Activated B cell treated with CpG ODN at 0.5 μM for 24 hours (primary cell): Measurements from ENCODE around the gene MILR1. TPM values are rescaled to one million over a fixed set of nuclear protein-coding genes. Genes with fewer than 3 reads are reported as not detected.

Experiments
- ATAC-seq: fragments of 200-7000 bp; cut with Tn5 transposase; one replicate; pipeline ENCODE4 v1.10.0; 2021; ENCODE audit warnings: low read depth, mild to moderate bottlenecking, moderate library complexity
- CTCF ChIA-PET: fragments of 350-600 bp; sonication (Branson Sonifier 250); formaldehyde crosslinking; loops from one replicate; lab custom pipeline; 2021; ENCODE audit warnings: antibody characterized with exemption; lab: Charles Lee
- POLR2A ChIA-PET: fragments of 350-600 bp; sonication (Branson Sonifier 250); formaldehyde crosslinking; loops from one replicate; lab custom pipeline; 2021; ENCODE audit warnings: antibody characterized with exemption; lab: Charles Lee
- DNase-seq: peaks from one replicate; pipeline ENCODE4 v3.0.0; 2022
- H3K27ac Mint-ChIP-seq: one replicate; pipeline ENCODE4 v1.8.0; 2020; ENCODE audit warnings: mixed read lengths
- H3K27me3 Mint-ChIP-seq: one replicate; pipeline ENCODE4 v1.8.0; 2021; ENCODE audit warnings: mixed read lengths
- H3K36me3 Mint-ChIP-seq: one replicate; pipeline ENCODE4 v1.8.0; 2021; ENCODE audit warnings: low read depth, mixed read lengths
- H3K4me1 Mint-ChIP-seq: one replicate; pipeline ENCODE4 v1.8.0; 2021; ENCODE audit warnings: mixed read lengths
- H3K4me3 Mint-ChIP-seq: one replicate; pipeline ENCODE4 v1.8.0; 2020; ENCODE audit warnings: mild to moderate bottlenecking, mixed read lengths
- H3K9me3 Mint-ChIP-seq: one replicate; pipeline ENCODE4 v1.8.0; 2020; ENCODE audit warnings: mixed read lengths
- intact Hi-C: fragments of 100-400 bp; cut with micrococcal nuclease; formaldehyde crosslinking; loops from one replicate; pipeline ENCODE4 v1.15.1; 2024
- total RNA-seq: library from RNA; stranded (reverse); gene quantifications from 2 replicates; pipeline ENCODE4 v1.2.3, GENCODE V29; 2022
- TF ChIP-seq, protein P1 (sequence below): fragments of 200-600 bp; IDR thresholded peaks from one replicate; pipeline ENCODE4 v1.8.0; 2022; ENCODE audit warnings: antibody characterized with exemption, mild to moderate bottlenecking

The MILR1 gene
- total RNA-seq, 1 donor from 2014 or later, result 13.9 TPM

GRCh38 chr17:64500487-64500859, 51.6 kb downstream of the MILR1 start:
- H3K9me3 Mint-ChIP-seq, result no peaks in the 10 kb centered on the region
- ChIA-PET CTCF (interaction anchor here (6.6 kb wide), 1 partner anchor 80 kb away, joined by 67 read pairs; no protein-coding TSS in a partner anchor), POLR2A (no interaction called here)
- no peak overlapping the region for H3K4me3 Mint-ChIP-seq
- no peak for ATAC-seq
- H3K36me3 Mint-ChIP-seq, result peaks cover 93% of the 10 kb centered on the region
- H3K27ac Mint-ChIP-seq, result no peak overlapping the region
- H3K27me3 Mint-ChIP-seq, result no peaks in the 10 kb centered on the region
- TF ChIP-seq, protein P1, sequence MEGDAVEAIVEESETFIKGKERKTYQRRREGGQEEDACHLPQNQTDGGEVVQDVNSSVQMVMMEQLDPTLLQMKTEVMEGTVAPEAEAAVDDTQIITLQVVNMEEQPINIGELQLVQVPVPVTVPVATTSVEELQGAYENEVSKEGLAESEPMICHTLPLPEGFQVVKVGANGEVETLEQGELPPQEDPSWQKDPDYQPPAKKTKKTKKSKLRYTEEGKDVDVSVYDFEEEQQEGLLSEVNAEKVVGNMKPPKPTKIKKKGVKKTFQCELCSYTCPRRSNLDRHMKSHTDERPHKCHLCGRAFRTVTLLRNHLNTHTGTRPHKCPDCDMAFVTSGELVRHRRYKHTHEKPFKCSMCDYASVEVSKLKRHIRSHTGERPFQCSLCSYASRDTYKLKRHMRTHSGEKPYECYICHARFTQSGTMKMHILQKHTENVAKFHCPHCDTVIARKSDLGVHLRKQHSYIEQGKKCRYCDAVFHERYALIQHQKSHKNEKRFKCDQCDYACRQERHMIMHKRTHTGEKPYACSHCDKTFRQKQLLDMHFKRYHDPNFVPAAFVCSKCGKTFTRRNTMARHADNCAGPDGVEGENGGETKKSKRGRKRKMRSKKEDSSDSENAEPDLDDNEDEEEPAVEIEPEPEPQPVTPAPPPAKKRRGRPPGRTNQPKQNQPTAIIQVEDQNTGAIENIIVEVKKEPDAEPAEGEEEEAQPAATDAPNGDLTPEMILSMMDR, result no peak
- peaks cover 86% of the 10 kb centered on the region for H3K4me1 Mint-ChIP-seq
- no peak for DNase-seq
- intact Hi-C loops, result no loop called here

GRCh38 chr17:64500862-64501765, 52.2 kb downstream of the MILR1 start:
- Mint-ChIP-seq H3K4me3 (no peak overlapping the region), H3K27me3 (no peaks in the 10 kb centered on the region), H3K27ac (peak overlapping the region; percentile 46), H3K36me3 (peaks cover 96% of the 10 kb centered on the region), H3K4me1 (peaks cover 79% of the 10 kb centered on the region), H3K9me3 (no peaks in the 10 kb centered on the region)
- POLR2A ChIA-PET, result no interaction called here
- intact Hi-C loops, result no loop called here
- no peak for DNase-seq
- no peak for ATAC-seq
- TF ChIP-seq, protein P1, result no peak
- CTCF ChIA-PET, result no interaction called here

GRCh38 chr17:64502021-64502420, 53.1 kb downstream of the MILR1 start:
- ATAC-seq (no peak), DNase-seq (no peak)
- no peak overlapping the region for H3K4me3 Mint-ChIP-seq
- TF ChIP-seq, protein P1, result no peak
- H3K36me3 Mint-ChIP-seq, result peaks cover 97% of the 10 kb centered on the region
- intact Hi-C loops, result no loop called here
- no peaks in the 10 kb centered on the region for H3K9me3 Mint-ChIP-seq
- ChIA-PET POLR2A (no interaction called here), CTCF (interaction anchor here (1.0 kb wide), 2 partner anchors 11 to 82 kb away, joined by 3 to 6 read pairs; no protein-coding TSS in a partner anchor)
- H3K4me1 Mint-ChIP-seq, result peaks cover 70% of the 10 kb centered on the region
- no peaks in the 10 kb centered on the region for H3K27me3 Mint-ChIP-seq
- peak overlapping the region; percentile 46 for H3K27ac Mint-ChIP-seq

DNA sequence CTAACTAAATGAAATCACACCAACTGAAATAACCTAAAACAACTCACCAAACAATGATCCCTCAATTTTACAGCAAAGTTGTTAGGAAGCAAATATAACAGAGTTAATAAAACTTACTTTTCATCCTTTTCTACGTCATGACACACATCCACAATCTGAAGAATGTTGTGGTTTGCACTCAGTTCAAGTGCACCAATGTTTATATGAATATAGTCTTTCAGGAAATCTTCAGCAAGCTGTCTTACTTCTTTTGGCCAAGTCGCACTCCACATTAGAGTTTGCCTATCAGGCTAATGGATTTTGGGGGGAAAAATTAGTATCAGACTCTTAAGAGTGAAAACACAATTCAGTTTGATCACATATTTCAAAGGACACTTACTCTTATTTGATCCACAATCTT, 53.9 kb downstream of the MILR1 start:
- no peaks in the 10 kb centered on the region for H3K27me3 Mint-ChIP-seq
- H3K4me3 Mint-ChIP-seq, result no peak overlapping the region
- peak overlapping the region; percentile 54 for H3K27ac Mint-ChIP-seq
- ATAC-seq (no peak), DNase-seq (no peak)
- ChIA-PET CTCF (interaction anchor here (0.9 to 1.5 kb wide), 4 partner anchors 11 to 83 kb away, joined by 3 to 11 read pairs (median 5); no protein-coding TSS in a partner anchor), POLR2A (interaction anchor here (0.5 kb wide), 1 partner anchor 169 kb away, joined by 5 read pairs; no protein-coding TSS in a partner anchor)
- no peaks in the 10 kb centered on the region for H3K9me3 Mint-ChIP-seq
- H3K4me1 Mint-ChIP-seq, result peaks cover 69% of the 10 kb centered on the region
- peaks cover 97% of the 10 kb centered on the region for H3K36me3 Mint-ChIP-seq
- intact Hi-C loops, result no loop called here
- TF ChIP-seq, protein P1, result no peak

- Mint-ChIP-seq H3K4me3 (peak overlapping the region; percentile 61), H3K9me3 (no peaks in the 10 kb centered on the region), H3K36me3 (peaks cover 94% of the 10 kb centered on the region), H3K27me3 (no peaks in the 10 kb centered on the region), H3K4me1 (peaks cover 69% of the 10 kb centered on the region), H3K27ac (peak overlapping the region; percentile 54)
- intact Hi-C loops, result no loop called here
- ChIA-PET CTCF (interaction anchor here (0.9 to 1.5 kb wide), 2 partner anchors 12 to 83 kb away, joined by 4 to 11 read pairs; no protein-coding TSS in a partner anchor), POLR2A (interaction anchor here (0.5 to 1.0 kb wide), 2 partner anchors 13 to 170 kb away, joined by 3 to 5 read pairs; no protein-coding TSS in a partner anchor)
- DNase-seq (no peak), ATAC-seq (no peak)
- TF ChIP-seq, protein P1, result no peak
Measured at GRCh38 chr17:64503341-64503740, 54.4 kb downstream of the MILR1 start.
